ENCODE results near the gene ATF3. TPM values are rescaled to one million over a fixed set of nuclear protein-coding genes. Genes with fewer than 3 reads are reported as not detected.

ATF3 gene
- total and polyA plus RNA-seq, 2 of the 4 experiments (the other 2 are of a cell fraction): 9.9 to 12.3 TPM

DNA sequence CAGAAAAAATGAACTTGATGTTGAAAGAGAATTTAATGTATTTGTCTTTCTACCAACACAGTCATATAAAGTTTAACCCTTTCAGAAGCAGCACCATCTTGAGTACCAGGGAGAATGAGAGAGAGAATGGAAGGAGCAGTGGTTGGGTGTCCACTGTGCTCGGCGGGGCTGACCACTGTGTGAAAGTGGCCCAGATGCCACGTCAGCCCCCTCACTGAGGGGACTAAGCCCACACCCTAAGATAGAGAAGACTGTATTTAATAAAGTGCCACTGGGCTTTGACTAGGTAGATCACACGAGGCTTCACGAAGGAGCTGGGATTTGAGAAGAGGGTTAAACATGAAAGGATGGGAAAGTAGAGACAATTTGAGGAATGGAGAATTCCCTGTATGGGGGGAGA, 59.9 kb downstream of the ATF3 start:
- H4K8ac ChIP-seq (ENCODE audit: low read depth in 2 of 2, low read length in 2 of 2): peak overlapping the region in 1 of 2 experiments; percentile 53; a peak in 1 of 4 replicates
- H2AK9ac ChIP-seq (replicated peaks; ENCODE audit: low read depth, low read length, poor library complexity): no peak overlapping the region
- intact Hi-C loops (cut with micrococcal nuclease) (no loop called here), in situ Hi-C loops (cut with MboI; ENCODE audit: low sequenced_read_pairs) (loop anchor here (10.0 to 25.0 kb wide), 2 partner anchors 116 to 319 kb away; no protein-coding TSS in a partner anchor), dilution Hi-C loops (cut with HindIII; ENCODE audit: low sequenced_read_pairs, unreplicated experiment) (no loop called here)
- H3K4me3 ChIP-seq (ENCODE audit: insufficient read depth, low read depth, low read length): no peak overlapping the region
- H2BK5ac ChIP-seq (ENCODE audit: low read depth, low read length, poor library complexity, severe bottlenecking): peak overlapping the region; percentile 60
- peak overlapping the region; percentile 51 for H3K4ac ChIP-seq (ENCODE audit: low read depth, low read length)
- peaks cover 7% of the 10 kb centered on the region; the same call in 1 of the 2 replicates for H4K20me1 ChIP-seq (ENCODE audit: insufficient read depth, low read length)
- H2BK120ac ChIP-seq (ENCODE audit: low read depth, low read length): peak overlapping the region; percentile 64
- TF ChIP-seq RAD21 (IDR thresholded peaks at IDR 0.05; ENCODE audit: low read length): no peak
- TF ChIP-seq SMC3 (IDR thresholded peaks at IDR 0.05; ENCODE audit: low read depth, low read length): no peak
- TF ChIP-seq MXI1 (IDR thresholded peaks at IDR 0.05; ENCODE audit: borderline replicate concordance, low read depth, low read length): no peak
- no peak for TF ChIP-seq CEBPB (IDR thresholded peaks at IDR 0.05; ENCODE audit: low read depth, low read length)
- TF ChIP-seq MAZ (IDR thresholded peaks at IDR 0.05; ENCODE audit: borderline replicate concordance, low read depth, low read length): no peak
- TF ChIP-seq, protein P1, sequence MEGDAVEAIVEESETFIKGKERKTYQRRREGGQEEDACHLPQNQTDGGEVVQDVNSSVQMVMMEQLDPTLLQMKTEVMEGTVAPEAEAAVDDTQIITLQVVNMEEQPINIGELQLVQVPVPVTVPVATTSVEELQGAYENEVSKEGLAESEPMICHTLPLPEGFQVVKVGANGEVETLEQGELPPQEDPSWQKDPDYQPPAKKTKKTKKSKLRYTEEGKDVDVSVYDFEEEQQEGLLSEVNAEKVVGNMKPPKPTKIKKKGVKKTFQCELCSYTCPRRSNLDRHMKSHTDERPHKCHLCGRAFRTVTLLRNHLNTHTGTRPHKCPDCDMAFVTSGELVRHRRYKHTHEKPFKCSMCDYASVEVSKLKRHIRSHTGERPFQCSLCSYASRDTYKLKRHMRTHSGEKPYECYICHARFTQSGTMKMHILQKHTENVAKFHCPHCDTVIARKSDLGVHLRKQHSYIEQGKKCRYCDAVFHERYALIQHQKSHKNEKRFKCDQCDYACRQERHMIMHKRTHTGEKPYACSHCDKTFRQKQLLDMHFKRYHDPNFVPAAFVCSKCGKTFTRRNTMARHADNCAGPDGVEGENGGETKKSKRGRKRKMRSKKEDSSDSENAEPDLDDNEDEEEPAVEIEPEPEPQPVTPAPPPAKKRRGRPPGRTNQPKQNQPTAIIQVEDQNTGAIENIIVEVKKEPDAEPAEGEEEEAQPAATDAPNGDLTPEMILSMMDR (conservative IDR thresholded peaks at IDR 0.05; ENCODE audit: low read depth, low read length): no peak
- no peak for TF ChIP-seq POLR2A (IDR thresholded peaks at IDR 0.05; ENCODE audit: low read depth, low read length)
- TF ChIP-seq CHD1 (IDR thresholded peaks at IDR 0.05; ENCODE audit: low read depth, low read length): no peak
- TF ChIP-seq MAFK (IDR thresholded peaks at IDR 0.05; ENCODE audit: low read depth, low read length): no peak
- no peak for TF ChIP-seq BHLHE40 (IDR thresholded peaks at IDR 0.05; ENCODE audit: low read depth, low read length)
- TF ChIP-seq RFX5 (IDR thresholded peaks at IDR 0.05; ENCODE audit: low read depth, low read length): no peak
- TF ChIP-seq, protein P2, sequence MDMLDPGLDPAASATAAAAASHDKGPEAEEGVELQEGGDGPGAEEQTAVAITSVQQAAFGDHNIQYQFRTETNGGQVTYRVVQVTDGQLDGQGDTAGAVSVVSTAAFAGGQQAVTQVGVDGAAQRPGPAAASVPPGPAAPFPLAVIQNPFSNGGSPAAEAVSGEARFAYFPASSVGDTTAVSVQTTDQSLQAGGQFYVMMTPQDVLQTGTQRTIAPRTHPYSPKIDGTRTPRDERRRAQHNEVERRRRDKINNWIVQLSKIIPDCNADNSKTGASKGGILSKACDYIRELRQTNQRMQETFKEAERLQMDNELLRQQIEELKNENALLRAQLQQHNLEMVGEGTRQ (IDR thresholded peaks at IDR 0.05; ENCODE audit: low read depth, low read length): no peak
- TF ChIP-seq NFE2L2 (IDR thresholded peaks at IDR 0.05; ENCODE audit: low read depth, low read length): no peak
- TF ChIP-seq FOS (IDR thresholded peaks at IDR 0.05; ENCODE audit: low read depth, low read length): no peak
- TF ChIP-seq, protein P3, sequence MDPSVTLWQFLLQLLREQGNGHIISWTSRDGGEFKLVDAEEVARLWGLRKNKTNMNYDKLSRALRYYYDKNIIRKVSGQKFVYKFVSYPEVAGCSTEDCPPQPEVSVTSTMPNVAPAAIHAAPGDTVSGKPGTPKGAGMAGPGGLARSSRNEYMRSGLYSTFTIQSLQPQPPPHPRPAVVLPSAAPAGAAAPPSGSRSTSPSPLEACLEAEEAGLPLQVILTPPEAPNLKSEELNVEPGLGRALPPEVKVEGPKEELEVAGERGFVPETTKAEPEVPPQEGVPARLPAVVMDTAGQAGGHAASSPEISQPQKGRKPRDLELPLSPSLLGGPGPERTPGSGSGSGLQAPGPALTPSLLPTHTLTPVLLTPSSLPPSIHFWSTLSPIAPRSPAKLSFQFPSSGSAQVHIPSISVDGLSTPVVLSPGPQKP (IDR thresholded peaks at IDR 0.05; ENCODE audit: borderline replicate concordance, low read depth, low read length): no peak
- no peak for TF ChIP-seq RCOR1 (IDR thresholded peaks at IDR 0.05; ENCODE audit: insufficient replicate concordance, low read length)
- no peaks in the 10 kb centered on the region for H3K27me3 ChIP-seq (ENCODE audit: control insufficient read depth, insufficient read depth, low read length)
- H4K91ac ChIP-seq (ENCODE audit: insufficient read depth, low read depth, low read length): peak overlapping the region; percentile 37
- peak overlapping the region; percentile 73 for H3K27ac ChIP-seq (ENCODE audit: insufficient read depth, low read length)
- H3K9me3 ChIP-seq (ENCODE audit: control insufficient read depth, insufficient read depth, low read length): no peaks in the 10 kb centered on the region
- peak overlapping the region; percentile 98; the same call in 1 of the 3 replicates for H2BK15ac ChIP-seq (ENCODE audit: low read depth, low read length)
- H3K56ac ChIP-seq (ENCODE audit: extremely low read depth, insufficient read depth, low read length): peak overlapping the region; percentile 41; the same call in 1 of the 2 replicates
- H3K36me3 ChIP-seq (ENCODE audit: control insufficient read depth, insufficient read depth, low read length): no peaks in the 10 kb centered on the region
- H3K23ac ChIP-seq (ENCODE audit: low read depth, low read length): peak overlapping the region; percentile 18; the same call in 1 of the 2 replicates
- CTCF ChIA-PET: interaction anchor here (1.6 kb wide), 1 partner anchor 33 kb away, joined by 5 read pairs; no protein-coding TSS in a partner anchor
- peak overlapping the region; percentile 57 for H2AFZ ChIP-seq (replicated peaks; ENCODE audit: low read length, poor library complexity)
- DNase-seq (no peak), ATAC-seq (ENCODE audit: low read depth) (no peak)
- peak overlapping the region; percentile 61 for H3K18ac ChIP-seq (ENCODE audit: low read depth, low read length)
- peaks cover 15% of the 10 kb centered on the region for H3K4me1 ChIP-seq (ENCODE audit: control insufficient read depth, insufficient read depth, low read length)
- peak overlapping the region; percentile 35 for H2BK20ac ChIP-seq (ENCODE audit: low read depth, low read length)
- WGBS, 2 experiments (ENCODE audit: extremely low coverage in 2 of 2, insufficient read length in 1 of 2): 79% methylated on average over 2 of the region's 5 CpGs; no CpG with 5 or more reads in 1 of the 2 experiments
- peak overlapping the region; percentile 40; the same call in 1 of the 2 replicates for H3K14ac ChIP-seq (replicated peaks; ENCODE audit: low read depth, low read length)
- POLR2A ChIA-PET (ENCODE audit: unreplicated experiment): interaction anchor here (1.1 kb wide), 1 partner anchor 60 kb away, joined by 3 read pairs; the partner anchor contains the start of gene ATF3
- no peaks in the 10 kb centered on the region for H3K79me1 ChIP-seq (ENCODE audit: low read depth in 1 of 2, low read length in 2 of 2)
- peak overlapping the region; percentile 87; the same call in 1 of the 2 replicates for H2AK5ac ChIP-seq (ENCODE audit: low read depth, low read length)
- peak overlapping the region; percentile 22; the same call in 1 of the 2 replicates for H3K9ac ChIP-seq (ENCODE audit: low read depth, low read length)
- H3K4me2 ChIP-seq (ENCODE audit: low read depth, low read length): no peak overlapping the region
- H3K9me1 ChIP-seq (ENCODE audit: insufficient read depth, low read length): peaks cover 13% of the 10 kb centered on the region; the same call in 1 of the 2 replicates
- H4K5ac ChIP-seq (ENCODE audit: low read depth, low read length): peak overlapping the region; percentile 70
- BruUV-seq (replicated peaks): no TSS peak
